PC-3 (cell line): Measurements from ENCODE around the gene TNFSF10.

Experiments
- CTCF ChIP-seq: fragments of 300-600 bp; sonication (generic); conservative IDR thresholded peaks from 2 replicates; pipeline ENCODE4 v1.5.1; 2017; ENCODE audit warnings: antibody characterized with exemption, low read depth, mild to moderate bottlenecking, low read length
- EZH2phosphoT487 ChIP-seq: fragments of 300-600 bp; sonication (generic); IDR thresholded peaks from 2 replicates; pipeline ENCODE4 v1.6.1; 2018; ENCODE audit warnings: mild to moderate bottlenecking, antibody characterized with exemption, low read length, borderline replicate concordance

GRCh38 chr3:172525116-172525613 is 1.9 kb upstream of the TNFSF10 start:
- TF ChIP-seq CTCF (no peak), EZH2phosphoT487 (no peak)
